GM21723 (cell line): ENCODE data around the gene UNC93B1.
"Not testable (repeated sequence)": the region's sequence is repeated elsewhere in the genome, so short reads cannot be mapped to it uniquely, and the experiment has no call there.

Source experiments
- ATAC-seq: cut with Tn5 transposase; IDR thresholded peaks from one replicate; pipeline ENCODE4 v1.9.1; 2021; ENCODE audit warnings: mild to moderate bottlenecking, moderate library complexity; ENCODE audit not compliant: unreplicated experiment

UNC93B1 gene

GRCh38 chr11:68010090-68011041, 6.5 kb upstream of the UNC93B1 start, which contains the start of gene ALDH3B1:
Gene ALDH3B1, plus strand, starts transcription at chr11:68010327. Its CDS starts 4,971 bp downstream, at chr11:68015298.
- no peak for ATAC-seq

- ATAC-seq, result no peak
These were observed 5.6 kb upstream of the UNC93B1 start for GRCh38 chr11:68009391-68010089.

GRCh38 chr11:68008381-68009337, 4.8 kb upstream of the UNC93B1 start:
- no peak for ATAC-seq

- ATAC-seq, result no peak
These were observed 3.8 kb upstream of the UNC93B1 start for GRCh38 chr11:68007498-68008380.

DNA sequence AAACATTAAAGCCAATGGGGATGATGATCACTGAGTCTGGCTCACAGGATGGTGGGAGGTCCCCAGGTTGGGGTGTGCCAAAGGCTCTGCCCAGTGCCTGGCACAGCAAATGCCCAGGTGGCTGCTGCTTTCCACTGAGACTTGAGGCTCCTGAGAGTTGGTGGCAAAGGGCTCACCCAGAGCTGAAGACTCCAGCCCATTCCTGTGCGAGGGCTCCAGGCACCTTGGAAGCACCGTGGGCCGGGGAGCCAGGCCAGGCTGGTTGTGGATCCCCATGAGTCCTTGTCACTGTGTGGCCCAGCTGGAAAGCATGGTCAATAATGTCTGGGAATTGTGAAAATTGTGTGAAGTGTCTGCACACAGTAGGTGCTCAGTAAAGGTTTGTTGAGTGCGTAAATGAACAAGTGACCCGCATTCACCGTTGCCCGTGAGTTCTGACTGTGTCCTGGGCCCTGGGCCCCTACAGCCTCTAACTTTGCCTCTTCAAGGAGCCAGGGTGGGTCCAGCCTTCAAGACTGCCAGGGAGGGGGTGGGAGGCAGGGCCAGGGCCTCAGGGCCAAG, 2.8 kb upstream of the UNC93B1 start:
- ATAC-seq, result no peak

DNA sequence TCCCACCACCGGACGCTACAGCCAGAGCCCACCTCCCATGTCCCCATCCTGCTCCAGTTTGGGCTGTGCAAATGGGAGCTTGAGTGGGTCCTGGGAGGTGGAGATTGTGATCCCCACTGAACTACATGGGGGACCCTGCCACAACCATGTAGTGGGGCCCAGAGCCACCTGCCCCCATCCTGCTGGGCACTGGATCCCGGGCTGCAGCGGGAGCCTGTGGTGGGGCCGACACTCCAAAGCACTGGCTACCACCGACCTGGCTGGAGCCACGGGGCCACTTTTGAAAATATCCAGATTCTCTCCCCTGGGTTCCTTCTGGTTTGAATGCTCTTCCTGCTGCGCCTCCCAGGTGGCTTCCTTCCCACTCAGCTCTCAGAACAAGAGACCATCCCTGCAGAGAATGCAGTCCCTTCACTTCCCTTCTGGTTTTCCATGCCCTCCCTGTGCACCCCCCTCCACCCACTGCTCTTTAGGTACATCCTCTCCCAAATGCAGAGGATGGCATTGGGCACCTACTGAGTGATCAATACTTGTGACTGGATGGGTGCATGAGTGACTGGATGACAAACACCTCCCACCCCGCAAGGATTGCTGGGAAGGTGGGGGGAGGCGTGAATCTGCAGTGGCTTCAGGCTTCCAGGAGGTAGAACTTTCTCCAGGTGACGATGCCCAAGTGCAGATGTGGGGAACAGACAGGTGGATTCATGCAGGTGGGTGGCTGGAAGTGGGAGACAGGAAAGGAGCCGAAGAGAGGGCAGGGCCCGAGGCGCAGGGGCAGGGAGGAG, 846 bp upstream of the UNC93B1 start:
- no peak for ATAC-seq

GRCh38 chr11:68002938-68003845, 705 bp downstream of the UNC93B1 start:
- ATAC-seq, result peak; percentile 41

- peak; percentile 19 for ATAC-seq
These were observed 1.3 kb downstream of the UNC93B1 start for GRCh38 chr11:68002575-68002937.

DNA sequence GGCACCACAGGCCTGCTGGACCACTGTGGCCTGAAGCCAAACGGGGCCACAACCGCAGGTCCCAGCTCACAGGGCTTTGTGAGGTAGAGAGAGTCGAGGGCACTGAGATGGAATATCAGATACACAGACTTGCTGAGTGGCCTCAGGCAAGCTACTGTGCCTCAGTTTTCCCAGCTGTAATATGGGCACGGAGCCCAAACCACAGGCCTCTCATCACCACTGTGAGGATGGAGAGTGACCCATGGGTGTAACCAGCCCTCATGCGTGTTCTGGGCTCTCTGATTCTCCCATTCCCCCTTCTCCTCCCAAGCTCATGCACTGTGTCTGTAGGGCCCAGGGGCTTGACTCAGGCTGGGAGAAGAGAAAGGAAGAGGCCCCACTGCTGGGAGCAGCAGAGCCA, 4.2 kb downstream of the UNC93B1 start:
- no peak for ATAC-seq

DNA sequence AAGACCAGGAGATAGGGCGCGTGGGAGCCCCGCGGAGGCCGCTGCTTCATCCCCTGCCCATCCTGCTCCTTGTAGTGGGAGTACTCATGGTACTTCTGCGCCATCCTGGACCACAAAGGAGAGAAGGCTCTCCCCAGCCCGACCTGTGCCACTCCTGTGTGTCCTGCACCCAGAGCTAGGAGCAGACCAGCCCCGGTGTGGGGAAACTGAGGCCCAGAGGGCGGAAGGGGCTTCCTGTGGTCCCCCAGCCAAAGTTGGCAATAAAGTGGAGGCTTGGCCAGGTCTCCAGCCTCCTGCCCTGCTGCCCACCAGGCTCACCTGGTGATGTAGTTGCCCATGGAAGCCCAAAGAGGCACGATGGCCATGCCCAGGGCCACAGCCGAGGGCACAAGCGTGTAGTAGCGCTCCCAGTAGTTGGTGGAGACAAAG, 4.7 kb downstream of the UNC93B1 start:
- ATAC-seq, result no peak

DNA sequence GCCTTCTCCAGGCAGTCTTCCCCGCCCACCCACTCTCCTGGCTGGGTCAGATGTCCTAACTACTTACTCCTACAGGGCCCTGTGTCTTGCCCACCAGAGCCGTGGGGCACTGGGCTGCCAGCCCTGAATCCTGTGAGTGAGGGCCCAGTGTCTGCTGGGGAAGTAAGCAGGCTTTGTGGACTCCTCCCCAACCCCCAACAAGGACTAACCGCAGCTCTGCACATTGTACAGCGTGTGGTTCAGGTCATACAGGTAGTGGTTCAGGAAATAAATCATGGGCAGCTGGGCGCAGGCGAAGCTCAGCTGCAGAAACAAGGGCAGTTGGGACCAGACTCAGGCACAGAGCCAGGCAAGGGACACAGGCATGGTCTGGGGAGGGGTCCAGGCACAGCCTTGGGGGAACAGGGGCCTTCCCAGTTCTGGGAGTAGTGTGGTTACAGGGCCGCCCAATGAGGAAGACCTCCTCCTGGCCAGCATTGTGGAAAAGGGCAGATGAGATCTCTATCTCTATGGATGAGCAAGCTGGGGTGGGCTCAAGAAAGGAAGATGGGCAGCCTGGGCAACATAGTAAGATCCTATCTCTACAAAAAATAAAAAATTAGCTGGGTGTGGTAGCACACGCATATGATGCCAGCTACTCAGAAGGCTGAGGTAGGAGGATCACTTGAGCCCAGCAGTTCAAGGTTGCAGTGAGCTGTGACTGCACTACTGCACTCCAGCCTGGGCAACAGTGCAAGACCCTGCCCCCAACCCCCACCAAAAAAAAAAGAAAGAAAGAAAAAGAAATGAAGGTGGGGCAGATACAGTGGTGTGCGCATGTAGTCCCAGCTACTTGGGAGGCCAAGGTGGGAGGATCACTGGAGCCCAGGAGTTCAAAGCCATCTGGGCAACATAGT, 5.5 kb downstream of the UNC93B1 start:
- no peak for ATAC-seq

GRCh38 chr11:67997475-67997921, 6.4 kb downstream of the UNC93B1 start:
- ATAC-seq, result no peak

GRCh38 chr11:67996622-67997474, 7.0 kb downstream of the UNC93B1 start:
- no peak for ATAC-seq

DNA sequence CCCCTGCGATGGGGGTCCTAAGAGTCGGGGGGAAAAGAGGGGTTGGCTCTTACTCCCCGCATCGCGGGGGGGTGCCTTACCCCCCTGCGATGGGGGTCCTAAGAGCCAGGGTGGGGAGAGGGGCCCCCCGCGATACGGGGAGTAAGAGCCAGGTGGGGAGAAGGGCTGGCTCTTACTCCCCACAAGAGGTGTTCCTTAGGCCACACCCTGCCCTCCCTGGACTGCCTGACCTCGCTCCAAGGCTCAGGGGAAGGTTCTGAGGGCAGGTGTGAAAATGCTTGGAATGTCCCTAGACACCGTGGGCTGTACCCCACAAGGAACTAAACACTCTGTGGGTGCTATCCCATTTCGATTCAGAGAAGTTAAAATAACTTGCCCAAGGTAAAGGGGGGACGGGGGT, 7.8 kb downstream of the UNC93B1 start:
- ATAC-seq, result no peak

GRCh38 chr11:67995579-67995978, 8.3 kb downstream of the UNC93B1 start:
- ATAC-seq, result not testable (repeated sequence)

DNA sequence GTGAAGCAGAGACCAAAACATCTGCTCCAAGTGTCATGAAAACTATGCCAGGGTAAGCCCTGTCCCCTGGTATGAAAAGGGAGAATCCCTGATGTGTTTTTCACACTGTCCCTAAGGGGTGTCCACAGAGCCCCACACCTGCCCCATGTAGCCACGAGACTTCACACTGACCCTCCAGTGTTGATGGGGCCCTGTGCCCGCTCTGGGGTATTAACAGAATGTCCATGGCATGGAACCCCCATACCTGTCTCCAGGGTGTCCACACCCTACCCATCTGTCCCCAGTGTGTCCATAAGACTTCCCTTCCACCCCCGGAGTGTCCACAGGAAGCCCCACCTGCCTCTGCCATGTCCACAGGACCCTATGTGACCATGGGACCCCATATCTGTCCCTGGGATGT, 8.8 kb downstream of the UNC93B1 start:
- ATAC-seq, result not testable (repeated sequence)
